ENCODE data around the gene USP17L24.
"Not testable (repeated sequence)": the region's sequence is repeated elsewhere in the genome, so short reads cannot be mapped to it uniquely, and the experiment has no call there.

- TF ChIP-seq EZH2phosphoT487 (IDR thresholded peaks at IDR 0.05; ENCODE audit: low read length); CTCF (IDR thresholded peaks at IDR 0.05; ENCODE audit: low read length); EZH2 (optimal IDR thresholded peaks at IDR 0.05; ENCODE audit: low read depth, low read length): not testable (repeated sequence)
These were observed 9.4 kb downstream of the USP17L24 start, which contains the start of gene USP17L26 for GRCh38 chr4:9334358-9334757.
